ENCODE measurements around the gene OGDH. TPM values are rescaled to one million over a fixed set of nuclear protein-coding genes. Genes with fewer than 3 reads are reported as not detected.

The OGDH gene
- total and polyA plus RNA-seq, 3 experiments from 2014 or later: 58.3 to 93.8 (median 92.8) TPM

- Histone ChIP-seq H3K27me3 (ENCODE audit: insufficient read depth, low read length, poor library complexity, severe bottlenecking) (no peaks in the 10 kb centered on the region), H3K27ac (ENCODE audit: low read depth, low read length) (no peak overlapping the region), H3K4me1 (ENCODE audit: insufficient read depth, low read length) (no peaks in the 10 kb centered on the region), H3K4me3 (ENCODE audit: low read length) (no peak overlapping the region), H3K9me3 (ENCODE audit: low read length) (no peaks in the 10 kb centered on the region), H3K36me3 (ENCODE audit: insufficient read depth, low read length) (peaks cover 28% of the 10 kb centered on the region)
- Mint-ChIP-seq H3K27ac (peak overlapping the region in 4 of 8 donors; percentile 4 to 86 (median 29)), H3K4me3 (no peak overlapping the region), H3K4me1 (peaks cover 14 to 33% (median 29%) of the 10 kb centered on the region in 3 donors), H3K27me3 (peaks cover 0 to 1% of the 10 kb centered on the region in 2 donors), H3K9me3 (no peaks in the 10 kb centered on the region), H3K36me3 (peaks cover 19 to 73% (median 26%) of the 10 kb centered on the region in 3 donors)
- CTCF ChIA-PET: interaction anchor here (1.2 to 1.8 kb wide), 4 partner anchors 25 to 74 kb away, joined by 3 to 6 read pairs (median 4); no protein-coding TSS in a partner anchor
- POLR2A ChIA-PET: interaction anchor here (0.6 kb wide), 1 partner anchor 315 kb away, joined by 4 read pairs; no protein-coding TSS in a partner anchor
- DNase-seq: no peak
Observed at GRCh38 chr7:44655341-44655740, 48.9 kb downstream of the OGDH start.

DNA sequence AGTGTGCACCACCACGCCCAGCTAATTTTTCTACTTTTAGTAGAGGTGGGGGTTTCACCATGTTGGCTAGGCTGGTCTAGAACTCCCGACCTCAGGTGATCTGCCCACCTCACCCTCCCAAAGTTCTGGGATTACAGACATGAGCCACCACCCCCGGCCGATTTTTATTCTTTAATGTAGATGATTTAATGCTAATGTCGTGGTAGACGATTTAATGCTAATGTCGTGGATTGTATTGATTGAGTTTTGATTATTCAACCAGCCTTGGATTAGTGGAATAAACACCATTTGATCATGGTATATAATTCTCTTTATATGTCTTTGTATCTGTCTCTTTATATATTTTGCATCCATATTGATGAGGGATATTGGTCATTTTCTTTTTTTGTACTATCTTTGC lies 52.6 kb downstream of the OGDH start:
- Mint-ChIP-seq H3K9me3 (peaks cover 2 to 6% (median 5%) of the 10 kb centered on the region in 5 donors), H3K36me3 (peaks cover 37 to 80% (median 40%) of the 10 kb centered on the region in 3 donors), H3K27ac (peak overlapping the region in 2 of 8 donors; percentile 17 to 66), H3K27me3 (peaks cover 0 to 1% of the 10 kb centered on the region in 2 donors), H3K4me1 (peaks cover 20 to 48% (median 34%) of the 10 kb centered on the region in 3 donors), H3K4me3 (no peak overlapping the region)
- Histone ChIP-seq H3K4me1 (ENCODE audit: insufficient read depth, low read length) (no peaks in the 10 kb centered on the region), H3K9me3 (ENCODE audit: low read length) (peaks cover 7% of the 10 kb centered on the region), H3K4me3 (ENCODE audit: low read length) (no peak overlapping the region), H3K27me3 (ENCODE audit: insufficient read depth, low read length, poor library complexity, severe bottlenecking) (no peaks in the 10 kb centered on the region), H3K36me3 (ENCODE audit: insufficient read depth, low read length) (peaks cover 30% of the 10 kb centered on the region), H3K27ac (ENCODE audit: low read depth, low read length) (no peak overlapping the region)
- POLR2A ChIA-PET: no interaction called here
- CTCF ChIA-PET: interaction anchor here (1.4 kb wide), 1 partner anchor 52 kb away, joined by 3 read pairs; no protein-coding TSS in a partner anchor
- no peak for DNase-seq

DNA sequence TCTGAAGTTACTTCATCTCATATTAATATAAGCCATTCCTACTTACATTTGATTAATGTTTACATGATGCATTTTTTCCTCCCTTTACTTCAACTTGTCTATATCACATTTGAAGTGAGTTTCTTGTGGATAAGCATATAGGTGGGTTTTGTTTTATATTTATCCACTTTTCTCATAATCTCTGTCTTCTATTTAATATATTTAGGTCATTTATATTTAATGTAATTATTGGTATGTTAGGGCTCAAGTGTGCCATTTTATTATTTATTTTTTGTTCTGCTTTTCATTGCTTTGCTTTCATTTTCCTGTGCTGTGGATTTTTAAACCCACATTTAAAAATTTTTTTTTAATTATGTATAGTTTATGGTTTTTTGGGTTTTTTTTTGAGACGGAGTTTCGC lies 54.8 kb downstream of the OGDH start:
- H3K4me1 ChIP-seq (ENCODE audit: insufficient read depth, low read length): no peaks in the 10 kb centered on the region
- peaks cover 2 to 6% (median 5%) of the 10 kb centered on the region in 5 donors for H3K9me3 Mint-ChIP-seq
- H3K27ac Mint-ChIP-seq: peak overlapping the region in 2 of 8 donors; percentile 18 to 34
- ChIA-PET POLR2A (no interaction called here), CTCF (no interaction called here)
- H3K4me3 Mint-ChIP-seq: no peak overlapping the region
- peaks cover 37 to 81% (median 39%) of the 10 kb centered on the region in 3 donors for H3K36me3 Mint-ChIP-seq
- H3K36me3 ChIP-seq (ENCODE audit: insufficient read depth, low read length): peaks cover 18% of the 10 kb centered on the region
- H3K27ac ChIP-seq (ENCODE audit: low read depth, low read length): no peak overlapping the region
- H3K9me3 ChIP-seq (ENCODE audit: low read length): peaks cover 7% of the 10 kb centered on the region
- peaks cover 23 to 63% (median 42%) of the 10 kb centered on the region in 3 donors for H3K4me1 Mint-ChIP-seq
- DNase-seq: no peak
- no peaks in the 10 kb centered on the region for H3K27me3 ChIP-seq (ENCODE audit: insufficient read depth, low read length, poor library complexity, severe bottlenecking)
- H3K4me3 ChIP-seq (ENCODE audit: low read length): no peak overlapping the region
- no peaks in the 10 kb centered on the region for H3K27me3 Mint-ChIP-seq

GRCh38 chr7:44664780-44665461 lies 58.5 kb downstream of the OGDH start:
- ChIA-PET POLR2A (no interaction called here), CTCF (interaction anchor here (0.9 kb wide), 1 partner anchor 14 kb away, joined by 3 read pairs; no protein-coding TSS in a partner anchor)
- Histone ChIP-seq H3K4me3 (ENCODE audit: low read length) (no peak overlapping the region), H3K27me3 (ENCODE audit: insufficient read depth, low read length, poor library complexity, severe bottlenecking) (no peaks in the 10 kb centered on the region), H3K9me3 (ENCODE audit: low read length) (peaks cover 7% of the 10 kb centered on the region), H3K27ac (ENCODE audit: low read depth, low read length) (no peak overlapping the region), H3K4me1 (ENCODE audit: insufficient read depth, low read length) (no peaks in the 10 kb centered on the region), H3K36me3 (ENCODE audit: insufficient read depth, low read length) (peaks cover 18% of the 10 kb centered on the region)
- H3K36me3 Mint-ChIP-seq: peaks cover 27 to 86% (median 36%) of the 10 kb centered on the region in 3 donors
- H3K4me3 Mint-ChIP-seq: no peak overlapping the region
- H3K9me3 Mint-ChIP-seq: peaks cover 2 to 6% (median 5%) of the 10 kb centered on the region in 5 donors
- H3K4me1 Mint-ChIP-seq: peaks cover 22 to 55% (median 33%) of the 10 kb centered on the region in 3 donors
- H3K27ac Mint-ChIP-seq: peak overlapping the region in 3 of 8 donors; percentile 52 to 86 (median 66)
- H3K27me3 Mint-ChIP-seq: no peaks in the 10 kb centered on the region
- DNase-seq: no peak

- H3K4me1 ChIP-seq (ENCODE audit: insufficient read depth, low read length): no peaks in the 10 kb centered on the region
- Mint-ChIP-seq H3K9me3 (peaks cover 2 to 6% (median 5%) of the 10 kb centered on the region in 5 donors), H3K4me3 (no peak overlapping the region), H3K36me3 (peaks cover 22 to 81% (median 29%) of the 10 kb centered on the region in 3 donors), H3K4me1 (peaks cover 20 to 52% (median 35%) of the 10 kb centered on the region in 3 donors), H3K27ac (peak overlapping the region in 4 of 8 donors; percentile 24 to 50 (median 42)), H3K27me3 (no peaks in the 10 kb centered on the region)
- no peaks in the 10 kb centered on the region for H3K27me3 ChIP-seq (ENCODE audit: insufficient read depth, low read length, poor library complexity, severe bottlenecking)
- H3K4me3 ChIP-seq (ENCODE audit: low read length): no peak overlapping the region
- H3K9me3 ChIP-seq (ENCODE audit: low read length): peaks cover 4% of the 10 kb centered on the region
- POLR2A ChIA-PET: no interaction called here
- H3K36me3 ChIP-seq (ENCODE audit: insufficient read depth, low read length): peaks cover 14% of the 10 kb centered on the region
- DNase-seq: no peak
- no peak overlapping the region for H3K27ac ChIP-seq (ENCODE audit: low read depth, low read length)
- CTCF ChIA-PET: interaction anchor here (0.9 kb wide), 1 partner anchor 15 kb away, joined by 3 read pairs; no protein-coding TSS in a partner anchor
Observed at GRCh38 chr7:44665531-44666213, 59.2 kb downstream of the OGDH start.

- Histone ChIP-seq H3K4me1 (ENCODE audit: insufficient read depth, low read length) (no peaks in the 10 kb centered on the region), H3K27me3 (ENCODE audit: insufficient read depth, low read length, poor library complexity, severe bottlenecking) (no peaks in the 10 kb centered on the region), H3K36me3 (ENCODE audit: insufficient read depth, low read length) (peaks cover 10% of the 10 kb centered on the region), H3K4me3 (ENCODE audit: low read length) (no peak overlapping the region), H3K27ac (ENCODE audit: low read depth, low read length) (no peak overlapping the region), H3K9me3 (ENCODE audit: low read length) (no peaks in the 10 kb centered on the region)
- peaks cover 20 to 47% (median 35%) of the 10 kb centered on the region in 3 donors for H3K4me1 Mint-ChIP-seq
- ChIA-PET CTCF (no interaction called here), POLR2A (no interaction called here)
- H3K4me3 Mint-ChIP-seq: no peak overlapping the region
- H3K9me3 Mint-ChIP-seq: peaks cover 0 to 2% (median 0%) of the 10 kb centered on the region in 5 donors
- DNase-seq: no peak
- no peaks in the 10 kb centered on the region for H3K27me3 Mint-ChIP-seq
- peaks cover 16 to 78% (median 24%) of the 10 kb centered on the region in 3 donors for H3K36me3 Mint-ChIP-seq
- H3K27ac Mint-ChIP-seq: peak overlapping the region in 7 of 8 donors; percentile 22 to 94 (median 49)
Observed at GRCh38 chr7:44666566-44666965, 60.1 kb downstream of the OGDH start.

- POLR2A ChIA-PET: no interaction called here
- no peaks in the 10 kb centered on the region for H3K9me3 ChIP-seq (ENCODE audit: low read length)
- H3K27me3 Mint-ChIP-seq: no peaks in the 10 kb centered on the region
- no peak for DNase-seq
- CTCF ChIA-PET: no interaction called here
- peaks cover 0 to under 1% (median 0%) of the 10 kb centered on the region in 5 donors for H3K9me3 Mint-ChIP-seq
- H3K4me3 ChIP-seq (ENCODE audit: low read length): no peak overlapping the region
- peaks cover 13 to 79% (median 21%) of the 10 kb centered on the region in 3 donors for H3K36me3 Mint-ChIP-seq
- peak overlapping the region in 3 of 8 donors; percentile 46 to 84 (median 83) for H3K27ac Mint-ChIP-seq
- H3K36me3 ChIP-seq (ENCODE audit: insufficient read depth, low read length): peaks cover 10% of the 10 kb centered on the region
- no peak overlapping the region for H3K27ac ChIP-seq (ENCODE audit: low read depth, low read length)
- no peaks in the 10 kb centered on the region for H3K27me3 ChIP-seq (ENCODE audit: insufficient read depth, low read length, poor library complexity, severe bottlenecking)
- H3K4me1 ChIP-seq (ENCODE audit: insufficient read depth, low read length): no peaks in the 10 kb centered on the region
- no peak overlapping the region for H3K4me3 Mint-ChIP-seq
- peaks cover 20 to 47% (median 35%) of the 10 kb centered on the region in 3 donors for H3K4me1 Mint-ChIP-seq
Observed at GRCh38 chr7:44667190-44667589, 60.8 kb downstream of the OGDH start.

GRCh38 chr7:44671069-44671468 lies 64.6 kb downstream of the OGDH start:
- Mint-ChIP-seq H3K27me3 (no peaks in the 10 kb centered on the region), H3K4me3 (no peak overlapping the region), H3K9me3 (no peaks in the 10 kb centered on the region), H3K4me1 (peaks cover 10 to 23% (median 16%) of the 10 kb centered on the region in 3 donors), H3K36me3 (peaks cover 9 to 75% (median 12%) of the 10 kb centered on the region in 3 donors), H3K27ac (peak overlapping the region in 3 of 8 donors; percentile 54 to 84 (median 78))
- CTCF ChIA-PET: no interaction called here
- H3K4me3 ChIP-seq (ENCODE audit: low read length): no peak overlapping the region
- no peak for DNase-seq
- no peaks in the 10 kb centered on the region for H3K4me1 ChIP-seq (ENCODE audit: insufficient read depth, low read length)
- no peaks in the 10 kb centered on the region for H3K27me3 ChIP-seq (ENCODE audit: insufficient read depth, low read length, poor library complexity, severe bottlenecking)
- H3K9me3 ChIP-seq (ENCODE audit: low read length): no peaks in the 10 kb centered on the region
- POLR2A ChIA-PET: no interaction called here
- no peak overlapping the region for H3K27ac ChIP-seq (ENCODE audit: low read depth, low read length)
- peaks cover 33% of the 10 kb centered on the region for H3K36me3 ChIP-seq (ENCODE audit: insufficient read depth, low read length)
